Muscle layer of colon (tissue), 2 donors: ENCODE measurements around the gene PARVB.

Experiments used
- H3K27ac ChIP-seq: one replicate; pipeline ENCODE4 v1.7.0; 2013; ENCODE audit warnings: low read depth, mild to moderate bottlenecking, low read length, moderate library complexity
- H3K27me3 ChIP-seq, 2 donors: one replicate each; pipeline ENCODE4 v1.7.0; 2013; ENCODE audit warnings: low read length in 2 of 2, mild to moderate bottlenecking in 2 of 2; ENCODE audit not compliant: insufficient read depth in 2 of 2, control insufficient read depth in 1 of 2
- H3K36me3 ChIP-seq: one replicate; pipeline ENCODE4 v1.7.0; 2013; ENCODE audit warnings: mild to moderate bottlenecking, low read length; ENCODE audit not compliant: insufficient read depth
- H3K4me1 ChIP-seq: one replicate; pipeline ENCODE4 v1.7.0; 2013; ENCODE audit warnings: mild to moderate bottlenecking, low read length; ENCODE audit not compliant: insufficient read depth
- H3K4me3 ChIP-seq, 2 donors: one replicate each; pipeline ENCODE4 v1.7.0; 2013; ENCODE audit warnings: low read length in 2 of 2, low read depth in 1 of 2, mild to moderate bottlenecking in 1 of 2, moderate library complexity in 1 of 2
- H3K9ac ChIP-seq: one replicate; pipeline ENCODE4 v1.7.0; 2013; ENCODE audit warnings: low read length
- H3K9me3 ChIP-seq: one replicate; pipeline ENCODE4 v1.7.0; 2013; ENCODE audit warnings: mild to moderate bottlenecking, low read length
- donor health status: abdominal sarcoma.
- donor health status: Adenocarcinoma of cecum.

PARVB gene

GRCh38 chr22:44203203-44203602, 179.1 kb downstream of the PARVB start:
- H3K4me1 ChIP-seq = peaks cover 8% of the 10 kb centered on the region
- no peaks in the 10 kb centered on the region for H3K36me3 ChIP-seq
- no peak overlapping the region for H3K9ac ChIP-seq
- no peaks in the 10 kb centered on the region for H3K9me3 ChIP-seq
- H3K27ac ChIP-seq = no peak overlapping the region
- H3K27me3 ChIP-seq = no peaks in the 10 kb centered on the region
- no peak overlapping the region for H3K4me3 ChIP-seq

GRCh38 chr22:44204739-44205515, 180.8 kb downstream of the PARVB start:
- Histone ChIP-seq H3K4me1 (peaks cover 8% of the 10 kb centered on the region), H3K36me3 (no peaks in the 10 kb centered on the region), H3K27ac (no peak overlapping the region), H3K4me3 (no peak overlapping the region), H3K27me3 (no peaks in the 10 kb centered on the region), H3K9me3 (no peaks in the 10 kb centered on the region), H3K9ac (no peak overlapping the region)

- peaks cover 8% of the 10 kb centered on the region for H3K4me1 ChIP-seq
- H3K9ac ChIP-seq = no peak overlapping the region
- H3K4me3 ChIP-seq = no peak overlapping the region
- H3K27ac ChIP-seq = no peak overlapping the region
- no peaks in the 10 kb centered on the region for H3K27me3 ChIP-seq
- H3K36me3 ChIP-seq = no peaks in the 10 kb centered on the region
- no peaks in the 10 kb centered on the region for H3K9me3 ChIP-seq
Observed at GRCh38 chr22:44205516-44206329, 181.6 kb downstream of the PARVB start.

GRCh38 chr22:44206330-44206645, 182.2 kb downstream of the PARVB start:
- Histone ChIP-seq H3K27me3 (no peaks in the 10 kb centered on the region), H3K9ac (no peak overlapping the region), H3K36me3 (no peaks in the 10 kb centered on the region), H3K9me3 (no peaks in the 10 kb centered on the region), H3K27ac (no peak overlapping the region), H3K4me1 (peaks cover 8% of the 10 kb centered on the region), H3K4me3 (no peak overlapping the region)

GRCh38 chr22:44206696-44207095, 182.6 kb downstream of the PARVB start:
- no peaks in the 10 kb centered on the region for H3K36me3 ChIP-seq

GRCh38 chr22:44207173-44207980, 183.3 kb downstream of the PARVB start:
- Histone ChIP-seq H3K9ac (no peak overlapping the region), H3K4me1 (peaks cover 15% of the 10 kb centered on the region), H3K27me3 (no peaks in the 10 kb centered on the region), H3K27ac (no peak overlapping the region), H3K36me3 (no peaks in the 10 kb centered on the region), H3K9me3 (no peaks in the 10 kb centered on the region), H3K4me3 (no peak overlapping the region)

More at GRCh38 chr22:44206696-44207095, 182.6 kb downstream of the PARVB start:
- no peaks in the 10 kb centered on the region for H3K27me3 ChIP-seq
- H3K4me3 ChIP-seq = no peak overlapping the region
- H3K9me3 ChIP-seq = no peaks in the 10 kb centered on the region
- no peak overlapping the region for H3K9ac ChIP-seq
- H3K4me1 ChIP-seq = peaks cover 10% of the 10 kb centered on the region
- H3K27ac ChIP-seq = no peak overlapping the region

- H3K4me1 ChIP-seq = peaks cover 15% of the 10 kb centered on the region
- no peaks in the 10 kb centered on the region for H3K36me3 ChIP-seq
- H3K27ac ChIP-seq = no peak overlapping the region
- no peaks in the 10 kb centered on the region for H3K9me3 ChIP-seq
- no peak overlapping the region for H3K9ac ChIP-seq
- H3K27me3 ChIP-seq = no peaks in the 10 kb centered on the region
- no peak overlapping the region for H3K4me3 ChIP-seq
Observed at GRCh38 chr22:44207981-44208317, 183.8 kb downstream of the PARVB start.

GRCh38 chr22:44209343-44209742, 185.2 kb downstream of the PARVB start:
- Histone ChIP-seq H3K27ac (no peak overlapping the region), H3K9ac (no peak overlapping the region), H3K36me3 (no peaks in the 10 kb centered on the region), H3K4me1 (peaks cover 16% of the 10 kb centered on the region), H3K9me3 (no peaks in the 10 kb centered on the region), H3K4me3 (no peak overlapping the region), H3K27me3 (no peaks in the 10 kb centered on the region)

- H3K9me3 ChIP-seq = no peaks in the 10 kb centered on the region
- peaks cover 16% of the 10 kb centered on the region for H3K4me1 ChIP-seq
- H3K4me3 ChIP-seq = no peak overlapping the region
- no peaks in the 10 kb centered on the region for H3K36me3 ChIP-seq
- H3K9ac ChIP-seq = no peak overlapping the region
- no peaks in the 10 kb centered on the region for H3K27me3 ChIP-seq
- no peak overlapping the region for H3K27ac ChIP-seq
Observed at GRCh38 chr22:44210722-44211121, 186.6 kb downstream of the PARVB start.

GRCh38 chr22:44211256-44211945, 187.3 kb downstream of the PARVB start:
- H3K4me3 ChIP-seq = no peak overlapping the region
- H3K9me3 ChIP-seq = no peaks in the 10 kb centered on the region
- no peaks in the 10 kb centered on the region for H3K27me3 ChIP-seq
- no peak overlapping the region for H3K27ac ChIP-seq
- no peak overlapping the region for H3K9ac ChIP-seq
- no peaks in the 10 kb centered on the region for H3K36me3 ChIP-seq
- H3K4me1 ChIP-seq = peaks cover 16% of the 10 kb centered on the region
